HEK293 (cell line): ENCODE data around the gene NEURL1.

Experiments
- CTCF ChIA-PET: fragments of 350-600 bp; formaldehyde crosslinking; extraction: SDS; loops from one replicate; lab custom pipeline; 2021; ENCODE audit warnings: antibody characterized with exemption; lab: Yijun Ruan, JAX
- POLR2A ChIA-PET: fragments of 300-600 bp; formaldehyde crosslinking; extraction: SDS; loops from one replicate; lab custom pipeline; 2020; ENCODE audit warnings: antibody characterized with exemption, inconsistent platforms; lab: Yijun Ruan, JAX
- H3K27ac ChIP-seq: fragments of 200-500 bp; sonication (Bioruptor generic); 2 replicates; pipeline ENCODE4 v1.5.1; 2014; ENCODE audit warnings: low read depth, low read length, control low read depth, inconsistent platforms; ENCODE audit errors: extremely low read depth
- H3K36me3 ChIP-seq, 2 experiments: fragments of 200-500 bp in 1 of 2; sonication (Bioruptor generic) in 1 of 2; 1 replicate in 1 of 2; 2 replicates in 1 of 2; pipeline ENCODE4 v1.5.1; 2014 to 2017; ENCODE audit warnings: inconsistent platforms in 2 of 2, low read length in 2 of 2; ENCODE audit not compliant: control insufficient read depth in 2 of 2, insufficient read depth in 1 of 2
- H3K4me1 ChIP-seq: fragments of 200-500 bp; sonication (Bioruptor generic); 2 replicates; pipeline ENCODE4 v1.5.1; 2014; ENCODE audit warnings: mild to moderate bottlenecking, low read length, inconsistent platforms; ENCODE audit not compliant: control insufficient read depth, insufficient read depth
- H3K4me3 ChIP-seq: 2 replicates; pipeline ENCODE4 v1.5.1; 2011; ENCODE audit warnings: low read depth, mild to moderate bottlenecking, control low read depth, low read length, moderate library complexity
- H3K9me3 ChIP-seq: fragments of 200-500 bp; sonication (Bioruptor generic); 2 replicates; pipeline ENCODE4 v1.5.1; 2014; ENCODE audit warnings: low read depth, low read length, inconsistent platforms; ENCODE audit not compliant: control insufficient read depth, insufficient read depth
- EGR2 ChIP-seq: fragments of 450-650 bp; formaldehyde crosslinking; IDR thresholded peaks from 2 replicates; pipeline ENCODE4 v1.5.1; 2016; ENCODE audit warnings: low read depth, missing biosample characterization, missing genetic modification characterization
- KLF16 ChIP-seq: fragments of 450-650 bp; formaldehyde crosslinking; IDR thresholded peaks from 2 replicates; pipeline ENCODE4 v1.5.1; 2017; ENCODE audit warnings: missing biosample characterization, missing genetic modification characterization
- KLF7 ChIP-seq: fragments of 450-650 bp; formaldehyde crosslinking; IDR thresholded peaks from 2 replicates; pipeline ENCODE4 v1.5.1; 2016; ENCODE audit warnings: missing biosample characterization, missing genetic modification characterization, borderline replicate concordance
- SP3 ChIP-seq: fragments of 450-650 bp; formaldehyde crosslinking; IDR thresholded peaks from 2 replicates; pipeline ENCODE4 v1.5.1; 2016; ENCODE audit warnings: missing biosample characterization, missing genetic modification characterization
- SP7 ChIP-seq: fragments of 450-650 bp; formaldehyde crosslinking; IDR thresholded peaks from 2 replicates; pipeline ENCODE4 v1.5.1; 2016; ENCODE audit warnings: missing biosample characterization, missing genetic modification characterization
- ZBTB20 ChIP-seq: fragments of 450-650 bp; formaldehyde crosslinking; IDR thresholded peaks from 2 replicates; pipeline ENCODE4 v1.5.1; 2016; ENCODE audit warnings: missing biosample characterization, missing genetic modification characterization
- ZBTB26 ChIP-seq: fragments of 450-650 bp; formaldehyde crosslinking; optimal IDR thresholded peaks from 2 replicates; pipeline ENCODE3; 2016; ENCODE audit warnings: missing biosample characterization, mild to moderate bottlenecking, missing genetic modification characterization
- ZBTB48 ChIP-seq: fragments of 450-650 bp; formaldehyde crosslinking; IDR thresholded peaks from 2 replicates; pipeline ENCODE4 v1.5.1; 2016; ENCODE audit warnings: missing biosample characterization, missing genetic modification characterization
- ZEB2 ChIP-seq: fragments of 450-650 bp; formaldehyde crosslinking; IDR thresholded peaks from 2 replicates; pipeline ENCODE4 v1.5.1; 2016; ENCODE audit warnings: missing biosample characterization, missing genetic modification characterization
- ZNF394 ChIP-seq: fragments of 450-650 bp; formaldehyde crosslinking; IDR thresholded peaks from 2 replicates; pipeline ENCODE4 v1.5.1; 2016; ENCODE audit warnings: missing biosample characterization, missing genetic modification characterization, mild to moderate bottlenecking, moderate library complexity, borderline replicate concordance
- ZNF473 ChIP-seq: fragments of 450-650 bp; formaldehyde crosslinking; IDR thresholded peaks from 2 replicates; pipeline ENCODE4 v1.5.1; 2017; ENCODE audit warnings: missing biosample characterization, missing genetic modification characterization
- ZNF488 ChIP-seq: fragments of 450-650 bp; formaldehyde crosslinking; IDR thresholded peaks from 2 replicates; pipeline ENCODE4 v1.5.1; 2016; ENCODE audit warnings: missing biosample characterization, missing genetic modification characterization
- ZNF510 ChIP-seq: fragments of 450-650 bp; formaldehyde crosslinking; IDR thresholded peaks from 2 replicates; pipeline ENCODE4 v1.5.1; 2018; ENCODE audit warnings: mild to moderate bottlenecking, missing genetic modification characterization, missing biosample characterization; ENCODE audit not compliant: insufficient replicate concordance
- ZNF514 ChIP-seq: fragments of 450-650 bp; formaldehyde crosslinking; IDR thresholded peaks from 2 replicates; pipeline ENCODE4 v1.5.1; 2016; ENCODE audit warnings: missing biosample characterization, missing genetic modification characterization
- ZNF530 ChIP-seq: fragments of 450-650 bp; formaldehyde crosslinking; IDR thresholded peaks from 2 replicates; pipeline ENCODE4 v1.5.1; 2016; ENCODE audit warnings: low read depth, missing biosample characterization, missing genetic modification characterization
- ZNF571 ChIP-seq: fragments of 450-650 bp; formaldehyde crosslinking; IDR thresholded peaks from 2 replicates; pipeline ENCODE4 v1.5.0; 2017; ENCODE audit warnings: missing biosample characterization, missing genetic modification characterization
- ZNF600 ChIP-seq: fragments of 450-650 bp; formaldehyde crosslinking; IDR thresholded peaks from 2 replicates; pipeline ENCODE4 v1.5.1; 2016; ENCODE audit warnings: missing biosample characterization, missing genetic modification characterization
- ZNF621 ChIP-seq: fragments of 450-650 bp; formaldehyde crosslinking; IDR thresholded peaks from 2 replicates; pipeline ENCODE4 v1.5.1; 2017; ENCODE audit warnings: missing biosample characterization, missing genetic modification characterization
- ZNF776 ChIP-seq: fragments of 450-650 bp; formaldehyde crosslinking; IDR thresholded peaks from 2 replicates; pipeline ENCODE4 v1.5.0; 2017; ENCODE audit warnings: missing biosample characterization, missing genetic modification characterization, borderline replicate concordance
- ZNF830 ChIP-seq: fragments of 450-650 bp; IDR thresholded peaks from 2 replicates; pipeline ENCODE4 v1.5.0; 2018; ENCODE audit warnings: missing biosample characterization, missing genetic modification characterization, low read depth, mild to moderate bottlenecking, moderate library complexity
- ZSCAN18 ChIP-seq: fragments of 450-650 bp; formaldehyde crosslinking; IDR thresholded peaks from 2 replicates; pipeline ENCODE4 v1.5.1; 2016; ENCODE audit warnings: missing biosample characterization, missing genetic modification characterization
- TF ChIP-seq, protein P1 (sequence below): fragments of 450-650 bp; formaldehyde crosslinking; IDR thresholded peaks from 2 replicates; pipeline ENCODE4 v1.5.1; 2016; ENCODE audit warnings: missing biosample characterization, missing genetic modification characterization, low read depth
- TF ChIP-seq, protein P2 (sequence below): fragments of 450-650 bp; formaldehyde crosslinking; IDR thresholded peaks from 2 replicates; pipeline ENCODE4 v1.5.1; 2016; ENCODE audit warnings: missing biosample characterization, missing genetic modification characterization
- TF ChIP-seq, protein P3 (sequence below): fragments of 450-650 bp; formaldehyde crosslinking; IDR thresholded peaks from 2 replicates; pipeline ENCODE4 v1.5.1; 2016; ENCODE audit warnings: missing biosample characterization, missing genetic modification characterization
- TF ChIP-seq, protein P4 (sequence below): IDR thresholded peaks from 2 replicates; pipeline ENCODE4 v1.6.1; 2011; ENCODE audit warnings: mild to moderate bottlenecking, low read depth, low read length, borderline replicate concordance

The NEURL1 gene

GRCh38 chr10:103517234-103518085, 24.0 kb downstream of the NEURL1 start:
- CTCF ChIA-PET, result interaction anchor here (1.0 to 1.3 kb wide), 3 partner anchors 10 to 49 kb away, joined by 3 read pairs; no protein-coding TSS in a partner anchor
- Histone ChIP-seq H3K36me3 (no peaks in the 10 kb centered on the region), H3K4me1 (no peaks in the 10 kb centered on the region), H3K9me3 (no peaks in the 10 kb centered on the region), H3K27ac (no peak overlapping the region), H3K4me3 (no peak overlapping the region)
- POLR2A ChIA-PET, result no interaction called here
- TF ChIP-seq SP7, result peak; percentile 54; the same call in 1 of the 2 replicates
- no peak for TF ChIP-seq ZBTB20
- no peak for TF ChIP-seq ZNF571 (tag by site-specific recombination)
- TF ChIP-seq ZEB2 (tag by site-specific recombination), result no peak
- no peak for TF ChIP-seq ZNF600 (tag by site-specific recombination)
- no peak for TF ChIP-seq ZNF514 (tag by site-specific recombination)
- TF ChIP-seq ZNF394 (tag by site-specific recombination), result no peak
- TF ChIP-seq, protein P1, sequence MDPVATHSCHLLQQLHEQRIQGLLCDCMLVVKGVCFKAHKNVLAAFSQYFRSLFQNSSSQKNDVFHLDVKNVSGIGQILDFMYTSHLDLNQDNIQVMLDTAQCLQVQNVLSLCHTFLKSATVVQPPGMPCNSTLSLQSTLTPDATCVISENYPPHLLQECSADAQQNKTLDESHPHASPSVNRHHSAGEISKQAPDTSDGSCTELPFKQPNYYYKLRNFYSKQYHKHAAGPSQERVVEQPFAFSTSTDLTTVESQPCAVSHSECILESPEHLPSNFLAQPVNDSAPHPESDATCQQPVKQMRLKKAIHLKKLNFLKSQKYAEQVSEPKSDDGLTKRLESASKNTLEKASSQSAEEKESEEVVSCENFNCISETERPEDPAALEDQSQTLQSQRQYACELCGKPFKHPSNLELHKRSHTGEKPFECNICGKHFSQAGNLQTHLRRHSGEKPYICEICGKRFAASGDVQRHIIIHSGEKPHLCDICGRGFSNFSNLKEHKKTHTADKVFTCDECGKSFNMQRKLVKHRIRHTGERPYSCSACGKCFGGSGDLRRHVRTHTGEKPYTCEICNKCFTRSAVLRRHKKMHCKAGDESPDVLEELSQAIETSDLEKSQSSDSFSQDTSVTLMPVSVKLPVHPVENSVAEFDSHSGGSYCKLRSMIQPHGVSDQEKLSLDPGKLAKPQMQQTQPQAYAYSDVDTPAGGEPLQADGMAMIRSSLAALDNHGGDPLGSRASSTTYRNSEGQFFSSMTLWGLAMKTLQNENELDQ, result no peak
- TF ChIP-seq ZNF830, result no peak
- TF ChIP-seq ZSCAN18, result no peak
- TF ChIP-seq, protein P2, sequence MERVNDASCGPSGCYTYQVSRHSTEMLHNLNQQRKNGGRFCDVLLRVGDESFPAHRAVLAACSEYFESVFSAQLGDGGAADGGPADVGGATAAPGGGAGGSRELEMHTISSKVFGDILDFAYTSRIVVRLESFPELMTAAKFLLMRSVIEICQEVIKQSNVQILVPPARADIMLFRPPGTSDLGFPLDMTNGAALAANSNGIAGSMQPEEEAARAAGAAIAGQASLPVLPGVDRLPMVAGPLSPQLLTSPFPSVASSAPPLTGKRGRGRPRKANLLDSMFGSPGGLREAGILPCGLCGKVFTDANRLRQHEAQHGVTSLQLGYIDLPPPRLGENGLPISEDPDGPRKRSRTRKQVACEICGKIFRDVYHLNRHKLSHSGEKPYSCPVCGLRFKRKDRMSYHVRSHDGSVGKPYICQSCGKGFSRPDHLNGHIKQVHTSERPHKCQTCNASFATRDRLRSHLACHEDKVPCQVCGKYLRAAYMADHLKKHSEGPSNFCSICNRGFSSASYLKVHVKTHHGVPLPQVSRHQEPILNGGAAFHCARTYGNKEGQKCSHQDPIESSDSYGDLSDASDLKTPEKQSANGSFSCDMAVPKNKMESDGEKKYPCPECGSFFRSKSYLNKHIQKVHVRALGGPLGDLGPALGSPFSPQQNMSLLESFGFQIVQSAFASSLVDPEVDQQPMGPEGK (tag by site-specific recombination), result no peak
- peak; percentile 65; the same call in 1 of the 2 replicates for TF ChIP-seq EGR2 (tag by site-specific recombination)
- TF ChIP-seq, protein P3, sequence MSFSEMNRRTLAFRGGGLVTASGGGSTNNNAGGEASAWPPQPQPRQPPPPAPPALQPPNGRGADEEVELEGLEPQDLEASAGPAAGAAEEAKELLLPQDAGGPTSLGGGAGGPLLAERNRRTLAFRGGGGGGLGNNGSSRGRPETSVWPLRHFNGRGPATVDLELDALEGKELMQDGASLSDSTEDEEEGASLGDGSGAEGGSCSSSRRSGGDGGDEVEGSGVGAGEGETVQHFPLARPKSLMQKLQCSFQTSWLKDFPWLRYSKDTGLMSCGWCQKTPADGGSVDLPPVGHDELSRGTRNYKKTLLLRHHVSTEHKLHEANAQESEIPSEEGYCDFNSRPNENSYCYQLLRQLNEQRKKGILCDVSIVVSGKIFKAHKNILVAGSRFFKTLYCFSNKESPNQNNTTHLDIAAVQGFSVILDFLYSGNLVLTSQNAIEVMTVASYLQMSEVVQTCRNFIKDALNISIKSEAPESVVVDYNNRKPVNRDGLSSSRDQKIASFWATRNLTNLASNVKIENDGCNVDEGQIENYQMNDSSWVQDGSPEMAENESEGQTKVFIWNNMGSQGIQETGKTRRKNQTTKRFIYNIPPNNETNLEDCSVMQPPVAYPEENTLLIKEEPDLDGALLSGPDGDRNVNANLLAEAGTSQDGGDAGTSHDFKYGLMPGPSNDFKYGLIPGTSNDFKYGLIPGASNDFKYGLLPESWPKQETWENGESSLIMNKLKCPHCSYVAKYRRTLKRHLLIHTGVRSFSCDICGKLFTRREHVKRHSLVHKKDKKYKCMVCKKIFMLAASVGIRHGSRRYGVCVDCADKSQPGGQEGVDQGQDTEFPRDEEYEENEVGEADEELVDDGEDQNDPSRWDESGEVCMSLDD (tag by site-specific recombination), result no peak
- TF ChIP-seq KLF7, result no peak
- no peak for TF ChIP-seq ZNF621 (tag by site-specific recombination)
- TF ChIP-seq ZBTB48 (tag by site-specific recombination), result no peak
- TF ChIP-seq ZBTB26 (tag by site-specific recombination), result no peak
- TF ChIP-seq ZNF776 (tag by site-specific recombination), result no peak
- TF ChIP-seq ZNF530 (tag by site-specific recombination), result no peak
- TF ChIP-seq, protein P4, sequence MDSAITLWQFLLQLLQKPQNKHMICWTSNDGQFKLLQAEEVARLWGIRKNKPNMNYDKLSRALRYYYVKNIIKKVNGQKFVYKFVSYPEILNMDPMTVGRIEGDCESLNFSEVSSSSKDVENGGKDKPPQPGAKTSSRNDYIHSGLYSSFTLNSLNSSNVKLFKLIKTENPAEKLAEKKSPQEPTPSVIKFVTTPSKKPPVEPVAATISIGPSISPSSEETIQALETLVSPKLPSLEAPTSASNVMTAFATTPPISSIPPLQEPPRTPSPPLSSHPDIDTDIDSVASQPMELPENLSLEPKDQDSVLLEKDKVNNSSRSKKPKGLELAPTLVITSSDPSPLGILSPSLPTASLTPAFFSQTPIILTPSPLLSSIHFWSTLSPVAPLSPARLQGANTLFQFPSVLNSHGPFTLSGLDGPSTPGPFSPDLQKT, result no peak
- TF ChIP-seq KLF16 (tag by site-specific recombination), result no peak
- no peak for TF ChIP-seq ZNF510 (tag by site-specific recombination)
- TF ChIP-seq ZNF488, result no peak
- TF ChIP-seq SP3 (tag by site-specific recombination), result 0 out of 2 replicates have a peak, but pooled peaks have one; percentile 26
- no peak for TF ChIP-seq ZNF473 (tag by site-specific recombination)
